ENCODE results near the gene GNAZ.

- no peak for TF ChIP-seq CTCF (IDR thresholded peaks at IDR 0.05; ENCODE audit: insufficient read depth, low read length)
- TF ChIP-seq POLR2AphosphoS5 (IDR thresholded peaks at IDR 0.05; ENCODE audit: low read depth), result no peak
- TF ChIP-seq REST (IDR thresholded peaks at IDR 0.05; ENCODE audit: insufficient replicate concordance, low read depth), result no peak
- no peak for TF ChIP-seq GABPA (IDR thresholded peaks at IDR 0.05; ENCODE audit: low read depth)
Observed at GRCh38 chr22:23033116-23033905, 37.0 kb upstream of the GNAZ start.

Data from HL-60 (cell line).